Lung (tissue), 12 donors: ENCODE measurements around the gene AGBL2. TPM values are rescaled to one million over a fixed set of nuclear protein-coding genes. Genes with fewer than 3 reads are reported as not detected.
"Not testable (repeated sequence)": the region's sequence is repeated elsewhere in the genome, so short reads cannot be mapped to it uniquely, and the experiment has no call there.

Experiments used
- ATAC-seq: fragments of 200-7000 bp; cut with Tn5 transposase; one replicate; pipeline ENCODE4 v1.9.1; 2020; ENCODE audit warnings: moderate number of reproducible peaks; ENCODE audit not compliant: insufficient read depth, low FRiP score
- DNase-seq, 3 donors: peaks; one replicate each; pipeline ENCODE4 v3.0.0-alpha.2; 2013 to 2017
- H3K27ac ChIP-seq, 2 donors: one replicate each; pipeline ENCODE4 v1.5.1; 2013; ENCODE audit warnings: mild to moderate bottlenecking in 2 of 2, moderate library complexity in 2 of 2, control low read depth in 1 of 2, inconsistent platforms in 1 of 2, low read depth in 1 of 2, low read length in 1 of 2
- H3K27me3 ChIP-seq, 3 donors: one replicate each; pipeline ENCODE4 v1.5.1; 2013; ENCODE audit warnings: low read length in 2 of 3; ENCODE audit not compliant: control insufficient read depth in 3 of 3, insufficient read depth in 3 of 3
- H3K36me3 ChIP-seq, 4 donors: one replicate each; pipeline ENCODE4 v1.5.1; 2013; ENCODE audit warnings: low read length in 4 of 4, mild to moderate bottlenecking in 1 of 4, moderate library complexity in 1 of 4; ENCODE audit not compliant: control insufficient read depth in 4 of 4, insufficient read depth in 4 of 4
- H3K4me1 ChIP-seq, 5 donors: one replicate each; pipeline ENCODE4 v1.5.1; 2013; ENCODE audit warnings: low read length in 5 of 5, mild to moderate bottlenecking in 2 of 5, moderate library complexity in 1 of 5; ENCODE audit not compliant: control insufficient read depth in 5 of 5, insufficient read depth in 5 of 5
- H3K4me3 ChIP-seq: one replicate; pipeline ENCODE4 v1.5.1; 2013; ENCODE audit warnings: mild to moderate bottlenecking, control low read depth, moderate library complexity
- H3K9ac ChIP-seq, 2 donors: one replicate each; pipeline ENCODE4 v1.5.1; 2013; ENCODE audit warnings: low read length in 2 of 2, control low read depth in 1 of 2; ENCODE audit not compliant: insufficient read depth in 1 of 2
- H3K9me3 ChIP-seq, 4 donors: one replicate each; pipeline ENCODE4 v1.5.1; 2013; ENCODE audit warnings: low read length in 3 of 4, mild to moderate bottlenecking in 1 of 4, moderate library complexity in 1 of 4; ENCODE audit not compliant: control insufficient read depth in 4 of 4, insufficient read depth in 3 of 4
- CTCF ChIP-seq: IDR thresholded peaks from 2 replicates; pipeline ENCODE4 v1.5.1; 2012; ENCODE audit warnings: mild to moderate bottlenecking; ENCODE audit errors: control extremely low read depth, extremely low read depth
- WGBS, 2 donors: extraction: QIAGEN DNeasy Blood & Tissue Kit; methylation state at CpG; one replicate each; pipeline ENCODE4 v1.1.7; 2013; 5-methylcytosine and 5-hydroxymethylcytosine counted together
- polyA plus RNA-seq, 2 donors: library from polyadenylated mRNA; stranded (reverse); fragments of 200-250 nt; gene quantifications; one replicate each; pipeline ENCODE4 v1.2.1, GENCODE V29; 2013
- total RNA-seq, 2 donors: library from RNA; depleted of rRNA in 1 of 2; stranded (reverse); fragments of >200 nt in 1 of 2; gene quantifications; one replicate each; pipeline ENCODE4 v1.2.1, GENCODE V29; 2014 to 2021
- donor health status: control.
- donor health status: control.
- donor health status: Bipolar disorder and iron deficiency.
- donor health status: healthy.
- donor health status: DM: yes; HTN: yes; CAD: no.

The AGBL2 gene
- total and polyA plus RNA-seq, 4 donors: 3.1 to 12.5 (median 7.1) TPM

- no peak for DNase-seq
Measured at GRCh38 chr11:47689480-47689879, 25.7 kb downstream of the AGBL2 start.

GRCh38 chr11:47688991-47689390 is 26.2 kb downstream of the AGBL2 start:
- Histone ChIP-seq H3K4me1 (no peaks in the 10 kb centered on the region), H3K36me3 (no peaks in the 10 kb centered on the region), H3K9me3 (no peaks in the 10 kb centered on the region), H3K27ac (no peak overlapping the region), H3K27me3 (no peaks in the 10 kb centered on the region), H3K4me3 (no peak overlapping the region), H3K9ac (no peak overlapping the region)
- ATAC-seq (no peak), DNase-seq (no peak)
- WGBS, 2 donors: 91 to 95% methylated on average over 2 of the region's 2 CpGs
- TF ChIP-seq CTCF: no peak

More at GRCh38 chr11:47689480-47689879, 25.7 kb downstream of the AGBL2 start:
- no peak for TF ChIP-seq CTCF
- Histone ChIP-seq H3K36me3 (no peaks in the 10 kb centered on the region), H3K9me3 (no peaks in the 10 kb centered on the region), H3K4me1 (no peaks in the 10 kb centered on the region), H3K9ac (no peak overlapping the region), H3K27ac (no peak overlapping the region), H3K27me3 (no peaks in the 10 kb centered on the region), H3K4me3 (no peak overlapping the region)
- WGBS, 2 donors: 94 to 98% methylated on average over 5 of the region's 5 CpGs
- ATAC-seq: no peak

- H3K9me3 ChIP-seq: no peaks in the 10 kb centered on the region
- H3K27ac ChIP-seq: no peak overlapping the region
- DNase-seq: no peak
- H3K36me3 ChIP-seq: no peaks in the 10 kb centered on the region
- 59 to 85% methylated on average over 4 of the region's 4 CpGs for WGBS, 2 donors
- no peaks in the 10 kb centered on the region for H3K27me3 ChIP-seq
- H3K4me1 ChIP-seq: no peaks in the 10 kb centered on the region
- no peak overlapping the region for H3K4me3 ChIP-seq
- TF ChIP-seq CTCF: no peak
- H3K9ac ChIP-seq: no peak overlapping the region
- ATAC-seq: no peak
Measured at GRCh38 chr11:47688111-47688510, 27.1 kb downstream of the AGBL2 start.

- H3K4me3 ChIP-seq, H3K27ac ChIP-seq, H3K9me3 ChIP-seq, ATAC-seq, H3K27me3 ChIP-seq, H3K9ac ChIP-seq, DNase-seq, H3K36me3 ChIP-seq, H3K4me1 ChIP-seq: not testable (repeated sequence)
- 94 to 98% methylated on average over 3 of the region's 3 CpGs for WGBS, 2 donors
Measured at GRCh38 chr11:47686704-47687103, 28.5 kb downstream of the AGBL2 start.
